HEK293T (cell line): ENCODE results near the gene PCNX3.

Experiments used
- ARNT ChIP-seq: fragments of 450-650 bp; IDR thresholded peaks from 2 replicates; pipeline ENCODE4 v1.6.1; 2017; ENCODE audit warnings: mild to moderate bottlenecking
- BHLHE40 ChIP-seq: fragments of 450-650 bp; IDR thresholded peaks from 2 replicates; pipeline ENCODE4 v1.6.1; 2016; ENCODE audit warnings: mild to moderate bottlenecking, moderate library complexity, borderline replicate concordance
- ELF4 ChIP-seq: fragments of 450-650 bp; IDR thresholded peaks from 2 replicates; pipeline ENCODE4 v1.6.1; 2017; ENCODE audit warnings: antibody characterized with exemption
- FOXA1 ChIP-seq: fragments of 450-650 bp; IDR thresholded peaks from 2 replicates; pipeline ENCODE4 v1.6.1; 2016; ENCODE audit warnings: mild to moderate bottlenecking
- FOXK2 ChIP-seq: fragments of 450-650 bp; IDR thresholded peaks from 2 replicates; pipeline ENCODE4 v1.6.1; 2016; ENCODE audit warnings: mild to moderate bottlenecking
- FOXM1 ChIP-seq: fragments of 450-650 bp; IDR thresholded peaks from 2 replicates; pipeline ENCODE4 v1.6.1; 2017; ENCODE audit warnings: mild to moderate bottlenecking, borderline replicate concordance
- L3MBTL2 ChIP-seq: fragments of 450-650 bp; conservative IDR thresholded peaks from 2 replicates; pipeline ENCODE4 v1.6.1; 2016; ENCODE audit warnings: mild to moderate bottlenecking
- LEF1 ChIP-seq: fragments of 450-650 bp; IDR thresholded peaks from 2 replicates; pipeline ENCODE4 v1.6.1; 2017; ENCODE audit warnings: mild to moderate bottlenecking, borderline replicate concordance
- NFRKB ChIP-seq: fragments of 450-650 bp; IDR thresholded peaks from 2 replicates; pipeline ENCODE4 v1.6.1; 2016; ENCODE audit warnings: mild to moderate bottlenecking, moderate library complexity
- SP1 ChIP-seq: fragments of 450-650 bp; IDR thresholded peaks from 2 replicates; pipeline ENCODE4 v1.6.1; 2017
- SUZ12 ChIP-seq: fragments of 450-650 bp; IDR thresholded peaks from 2 replicates; pipeline ENCODE4 v1.6.1; 2016; ENCODE audit warnings: mild to moderate bottlenecking
- TARDBP ChIP-seq: fragments of 450-650 bp; IDR thresholded peaks from 2 replicates; pipeline ENCODE4 v1.6.1; 2016
- ZNF384 ChIP-seq: fragments of 450-650 bp; IDR thresholded peaks from 2 replicates; pipeline ENCODE4 v1.6.1; 2016
- TF ChIP-seq, protein P1 (sequence below): fragments of 450-650 bp; IDR thresholded peaks from 2 replicates; pipeline ENCODE4 v1.6.1; 2016

GRCh38 chr11:65580756-65581155 lies 34.8 kb upstream of the PCNX3 start:
- TF ChIP-seq SP1, result no peak
- no peak for TF ChIP-seq FOXA1
- TF ChIP-seq BHLHE40, result no peak
- TF ChIP-seq FOXK2, result no peak
- no peak for TF ChIP-seq NFRKB
- no peak for TF ChIP-seq FOXM1
- TF ChIP-seq LEF1, result no peak
- TF ChIP-seq ARNT, result no peak
- TF ChIP-seq ELF4, result no peak
- no peak for TF ChIP-seq L3MBTL2
- TF ChIP-seq TARDBP, result no peak
- TF ChIP-seq, protein P1, sequence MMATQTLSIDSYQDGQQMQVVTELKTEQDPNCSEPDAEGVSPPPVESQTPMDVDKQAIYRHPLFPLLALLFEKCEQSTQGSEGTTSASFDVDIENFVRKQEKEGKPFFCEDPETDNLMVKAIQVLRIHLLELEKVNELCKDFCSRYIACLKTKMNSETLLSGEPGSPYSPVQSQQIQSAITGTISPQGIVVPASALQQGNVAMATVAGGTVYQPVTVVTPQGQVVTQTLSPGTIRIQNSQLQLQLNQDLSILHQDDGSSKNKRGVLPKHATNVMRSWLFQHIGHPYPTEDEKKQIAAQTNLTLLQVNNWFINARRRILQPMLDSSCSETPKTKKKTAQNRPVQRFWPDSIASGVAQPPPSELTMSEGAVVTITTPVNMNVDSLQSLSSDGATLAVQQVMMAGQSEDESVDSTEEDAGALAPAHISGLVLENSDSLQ, result no peak
- no peak for TF ChIP-seq SUZ12
- TF ChIP-seq ZNF384, result no peak
